ENCODE data around the gene CLP1. TPM values are rescaled to one million over a fixed set of nuclear protein-coding genes. Genes with fewer than 3 reads are reported as not detected.
A peak's percentile ranks its signal among the peaks of the same experiment; 100 is the strongest.

The CLP1 gene
- polyA plus RNA-seq (ENCODE audit: insufficient read length in 4 of 4) = 10 to 100 TPM; 13.5 to 17.8 (median 15.6) TPM

- peak; percentile 93 to 99 (median 96) for DNase-seq (ENCODE audit: low read depth in 4 of 4, low spot score in 2 of 4)
Observed at GRCh38 chr11:57657194-57658022, at the start of gene CLP1. Gene CLP1, plus strand, starts transcription at chr11:57657762. Its CDS starts 1,715 bp downstream, at chr11:57659477.

- DNase-seq (ENCODE audit: low read depth in 4 of 4, low spot score in 2 of 4) = no peak
Observed at GRCh38 chr11:57610170-57610569, 47.4 kb upstream of the CLP1 start.

- DNase-seq (ENCODE audit: low read depth in 4 of 4, low spot score in 2 of 4) = no peak
Observed at GRCh38 chr11:57614234-57614772, 43.3 kb upstream of the CLP1 start.

GRCh38 chr11:57615308-57615707 lies 42.3 kb upstream of the CLP1 start:
- no peak for DNase-seq (ENCODE audit: low read depth in 4 of 4, low spot score in 2 of 4)

GRCh38 chr11:57616595-57616994 lies 41.0 kb upstream of the CLP1 start:
- no peak for DNase-seq (ENCODE audit: low read depth in 4 of 4, low spot score in 2 of 4)

- DNase-seq (ENCODE audit: low read depth in 4 of 4, low spot score in 2 of 4) = no peak
Observed at GRCh38 chr11:57618438-57618837, 39.1 kb upstream of the CLP1 start.

GRCh38 chr11:57619331-57619730 lies 38.2 kb upstream of the CLP1 start:
- DNase-seq (ENCODE audit: low read depth in 4 of 4, low spot score in 2 of 4) = no peak

GRCh38 chr11:57620467-57620866 lies 37.1 kb upstream of the CLP1 start:
- DNase-seq (ENCODE audit: low read depth in 4 of 4, low spot score in 2 of 4) = no peak

GRCh38 chr11:57622263-57622662 lies 35.3 kb upstream of the CLP1 start:
- no peak for DNase-seq (ENCODE audit: low read depth in 4 of 4, low spot score in 2 of 4)

- DNase-seq (ENCODE audit: low read depth in 4 of 4, low spot score in 2 of 4) = no peak
Observed at GRCh38 chr11:57624864-57625263, 32.7 kb upstream of the CLP1 start.

GRCh38 chr11:57626895-57627294 lies 30.7 kb upstream of the CLP1 start:
- DNase-seq (ENCODE audit: low read depth in 4 of 4, low spot score in 2 of 4) = no peak

- no peak for DNase-seq (ENCODE audit: low read depth in 4 of 4, low spot score in 2 of 4)
Observed at GRCh38 chr11:57630171-57630570, 27.4 kb upstream of the CLP1 start.

GRCh38 chr11:57632116-57632515 lies 25.4 kb upstream of the CLP1 start:
- DNase-seq (ENCODE audit: low read depth in 4 of 4, low spot score in 2 of 4) = no peak

GRCh38 chr11:57633394-57634070 lies 24.0 kb upstream of the CLP1 start:
- DNase-seq (ENCODE audit: low read depth in 4 of 4, low spot score in 2 of 4) = no peak

- DNase-seq (ENCODE audit: low read depth in 4 of 4, low spot score in 2 of 4) = no peak
Observed at GRCh38 chr11:57634311-57634710, 23.3 kb upstream of the CLP1 start.

- DNase-seq (ENCODE audit: low read depth in 4 of 4, low spot score in 2 of 4) = no peak
Observed at GRCh38 chr11:57635246-57635645, 22.3 kb upstream of the CLP1 start.

- no peak for DNase-seq (ENCODE audit: low read depth in 4 of 4, low spot score in 2 of 4)
Observed at GRCh38 chr11:57637626-57638004, 19.9 kb upstream of the CLP1 start.

- peak in 3 of 4 donors; percentile 79 to 90 (median 84) for DNase-seq (ENCODE audit: low read depth in 4 of 4, low spot score in 2 of 4)
Observed at GRCh38 chr11:57638005-57638781, 19.4 kb upstream of the CLP1 start.

- no peak for DNase-seq (ENCODE audit: low read depth in 4 of 4, low spot score in 2 of 4)
Observed at GRCh38 chr11:57638811-57639320, 18.7 kb upstream of the CLP1 start.

GRCh38 chr11:57639321-57640067 lies 18.1 kb upstream of the CLP1 start:
- peak; percentile 84 to 92 (median 91) for DNase-seq (ENCODE audit: low read depth in 4 of 4, low spot score in 2 of 4)

Data from left renal cortex interstitium (tissue), 4 donors.